Cardiac fibroblast (primary cell): ENCODE results near the gene MSI2.

ENCODE experiments used
- DNase-seq, 2 donors: peaks; one replicate each; pipeline versions ENCODE4 v3.0.0 to v3.0.0-alpha.2; 2010; ENCODE audit warnings: low read depth in 2 of 2
- H3K4me3 ChIP-seq, 2 donors: replicated peaks in 1 of 2; 1 replicate in 1 of 2; 2 replicates in 1 of 2; pipeline ENCODE4 v1.5.1; 2011; ENCODE audit warnings: low read depth in 2 of 2, low read length in 2 of 2, mild to moderate bottlenecking in 2 of 2, moderate library complexity in 1 of 2
- TF ChIP-seq, protein P1 (sequence below): IDR thresholded peaks from one replicate; pipeline ENCODE4 v1.5.1; 2011; ENCODE audit warnings: low read depth, mild to moderate bottlenecking, low read length, inconsistent platforms

Gene MSI2

DNA sequence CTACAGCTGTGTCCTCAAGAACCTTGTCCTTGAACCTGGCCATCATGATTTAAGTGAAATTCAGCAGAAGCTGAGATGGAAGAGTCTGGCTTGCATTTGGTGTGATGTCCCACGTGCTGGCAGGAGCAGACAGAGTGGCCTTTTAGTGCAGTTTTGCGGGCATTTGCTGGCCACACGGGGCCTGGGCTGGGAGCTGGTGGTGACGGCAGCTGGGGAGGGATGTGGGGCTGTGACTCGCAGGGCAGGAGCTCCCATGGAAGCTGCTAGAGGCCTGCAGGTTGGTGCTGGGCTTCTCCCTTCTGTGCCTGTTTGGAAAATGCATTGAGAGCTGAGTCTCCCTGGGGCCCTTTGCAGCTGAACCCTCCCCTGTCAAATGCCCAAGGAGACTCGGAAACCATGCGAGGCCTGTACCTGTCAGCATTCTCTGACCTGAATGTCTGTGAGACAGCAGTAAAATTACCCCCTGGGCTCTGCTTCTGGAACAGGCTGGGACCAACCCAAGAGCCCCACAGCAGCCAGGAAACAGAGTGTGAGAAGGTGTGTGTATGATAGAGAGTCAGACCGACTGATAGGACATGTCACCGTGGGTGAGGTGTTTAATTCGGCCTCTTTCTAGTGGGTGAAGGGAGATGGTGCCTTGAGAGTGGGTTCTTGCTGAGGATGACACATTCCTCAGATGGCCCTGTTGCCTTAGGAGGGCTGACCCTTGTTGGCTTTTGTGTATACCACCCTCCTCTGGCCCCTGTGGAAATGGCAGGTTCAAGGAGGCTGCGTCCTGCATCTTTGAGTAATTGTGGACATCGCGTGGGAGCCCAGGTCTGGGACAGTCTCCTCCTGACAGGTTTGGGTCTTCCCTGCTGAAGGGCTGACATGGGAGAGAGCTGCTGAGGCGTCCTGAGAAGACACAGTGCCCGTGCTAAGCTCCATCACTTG lies 145.5 kb downstream of the MSI2 start:
- no peak overlapping the region for H3K4me3 ChIP-seq
- no peak for DNase-seq
- TF ChIP-seq, protein P1, sequence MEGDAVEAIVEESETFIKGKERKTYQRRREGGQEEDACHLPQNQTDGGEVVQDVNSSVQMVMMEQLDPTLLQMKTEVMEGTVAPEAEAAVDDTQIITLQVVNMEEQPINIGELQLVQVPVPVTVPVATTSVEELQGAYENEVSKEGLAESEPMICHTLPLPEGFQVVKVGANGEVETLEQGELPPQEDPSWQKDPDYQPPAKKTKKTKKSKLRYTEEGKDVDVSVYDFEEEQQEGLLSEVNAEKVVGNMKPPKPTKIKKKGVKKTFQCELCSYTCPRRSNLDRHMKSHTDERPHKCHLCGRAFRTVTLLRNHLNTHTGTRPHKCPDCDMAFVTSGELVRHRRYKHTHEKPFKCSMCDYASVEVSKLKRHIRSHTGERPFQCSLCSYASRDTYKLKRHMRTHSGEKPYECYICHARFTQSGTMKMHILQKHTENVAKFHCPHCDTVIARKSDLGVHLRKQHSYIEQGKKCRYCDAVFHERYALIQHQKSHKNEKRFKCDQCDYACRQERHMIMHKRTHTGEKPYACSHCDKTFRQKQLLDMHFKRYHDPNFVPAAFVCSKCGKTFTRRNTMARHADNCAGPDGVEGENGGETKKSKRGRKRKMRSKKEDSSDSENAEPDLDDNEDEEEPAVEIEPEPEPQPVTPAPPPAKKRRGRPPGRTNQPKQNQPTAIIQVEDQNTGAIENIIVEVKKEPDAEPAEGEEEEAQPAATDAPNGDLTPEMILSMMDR, result no peak

- TF ChIP-seq, protein P1, result no peak
- H3K4me3 ChIP-seq, result no peak overlapping the region
- DNase-seq, result no peak
These were observed 146.4 kb downstream of the MSI2 start for GRCh38 chr17:57402681-57403180.

DNA sequence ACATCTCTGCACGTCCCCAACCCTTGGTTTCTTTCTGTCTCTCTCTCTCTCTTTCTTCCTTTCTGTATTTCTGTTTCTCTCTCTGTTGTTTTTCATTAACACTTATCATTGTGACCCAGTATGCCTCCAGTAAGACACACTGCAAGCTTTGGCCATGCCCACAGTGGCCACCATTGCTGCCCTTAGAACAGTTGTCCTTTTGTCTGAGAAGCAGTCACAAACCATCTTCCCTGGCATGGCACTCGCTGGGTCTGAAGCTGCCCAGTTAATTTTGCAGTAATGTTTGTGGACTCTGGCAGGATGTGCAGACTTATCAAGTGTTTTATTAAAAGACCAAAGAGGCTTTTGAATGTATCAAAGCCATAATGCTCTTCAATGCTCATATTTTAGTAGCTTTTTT lies 146.9 kb downstream of the MSI2 start:
- DNase-seq, result no peak
- TF ChIP-seq, protein P1, result no peak

GRCh38 chr17:57404073-57404472 lies 147.8 kb downstream of the MSI2 start:
- no peak for DNase-seq
- TF ChIP-seq, protein P1, result no peak
- H3K4me3 ChIP-seq, result no peak overlapping the region

More for the DNA sequence above, 146.9 kb downstream of the MSI2 start:
- H3K4me3 ChIP-seq, result no peak overlapping the region

DNA sequence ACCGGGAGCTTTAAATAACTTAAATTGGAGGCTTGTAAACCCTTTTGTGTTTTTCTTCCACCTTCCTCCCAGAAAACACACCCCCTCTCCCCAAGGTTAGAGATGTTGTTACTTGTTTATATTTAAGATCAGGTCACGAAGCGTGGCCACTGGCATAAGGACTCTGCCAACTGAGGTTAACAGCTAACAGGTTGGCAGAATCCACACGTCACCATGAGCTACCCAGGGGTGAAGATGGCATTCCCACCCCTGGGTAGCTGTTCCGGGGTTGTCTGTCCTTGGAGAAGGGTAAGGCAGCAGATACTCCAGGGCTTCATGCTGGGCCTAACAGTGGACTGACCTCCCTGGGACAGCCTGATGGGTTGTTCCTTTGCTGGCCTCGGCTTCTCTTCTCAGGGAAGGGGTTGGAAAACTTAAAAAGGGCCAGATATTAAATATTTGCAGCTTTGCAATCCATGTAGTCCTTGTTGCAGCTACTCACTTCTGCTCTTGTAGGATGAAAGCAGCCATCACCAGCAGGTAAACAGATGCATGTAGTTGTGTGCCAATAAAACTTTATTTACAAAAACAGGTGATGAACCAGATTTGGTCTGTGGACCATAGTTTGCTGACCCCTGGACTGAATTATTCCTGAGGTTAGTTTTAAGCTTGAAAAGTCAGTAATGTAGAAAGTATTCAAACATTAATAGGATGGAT lies 148.6 kb downstream of the MSI2 start:
- DNase-seq, result no peak
- H3K4me3 ChIP-seq, result no peak overlapping the region
- TF ChIP-seq, protein P1, result no peak

DNA sequence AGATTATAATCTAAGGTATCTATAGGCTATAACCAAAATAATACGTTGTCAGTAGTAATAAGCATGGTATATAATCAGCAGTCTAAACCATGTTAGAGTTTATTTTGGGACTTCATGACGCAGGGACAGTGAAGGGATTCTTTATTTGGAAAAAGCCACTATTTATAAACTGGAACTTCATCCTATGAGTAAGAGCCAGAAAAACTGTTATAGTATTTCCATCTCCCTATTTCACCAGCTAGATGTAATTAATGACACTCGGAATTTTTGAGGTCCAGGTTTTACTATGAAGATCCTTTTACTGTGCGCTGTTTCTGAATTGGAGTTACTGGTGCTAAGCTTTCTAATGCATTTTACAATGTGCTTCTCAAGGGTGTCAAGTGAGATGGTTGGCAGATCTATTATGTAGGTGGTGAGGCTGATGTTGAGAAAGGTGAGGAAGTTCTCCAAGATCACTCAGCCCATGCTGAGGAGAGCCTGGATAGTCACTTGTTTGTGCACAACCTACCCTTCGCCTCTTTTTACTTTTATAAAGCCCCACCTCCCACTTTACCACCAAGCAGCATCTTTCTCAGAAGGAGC lies 149.3 kb downstream of the MSI2 start:
- no peak for DNase-seq
- TF ChIP-seq, protein P1, result no peak
- H3K4me3 ChIP-seq, result no peak overlapping the region
